Measurements from ENCODE around the gene POLG.

Gene POLG

DNA sequence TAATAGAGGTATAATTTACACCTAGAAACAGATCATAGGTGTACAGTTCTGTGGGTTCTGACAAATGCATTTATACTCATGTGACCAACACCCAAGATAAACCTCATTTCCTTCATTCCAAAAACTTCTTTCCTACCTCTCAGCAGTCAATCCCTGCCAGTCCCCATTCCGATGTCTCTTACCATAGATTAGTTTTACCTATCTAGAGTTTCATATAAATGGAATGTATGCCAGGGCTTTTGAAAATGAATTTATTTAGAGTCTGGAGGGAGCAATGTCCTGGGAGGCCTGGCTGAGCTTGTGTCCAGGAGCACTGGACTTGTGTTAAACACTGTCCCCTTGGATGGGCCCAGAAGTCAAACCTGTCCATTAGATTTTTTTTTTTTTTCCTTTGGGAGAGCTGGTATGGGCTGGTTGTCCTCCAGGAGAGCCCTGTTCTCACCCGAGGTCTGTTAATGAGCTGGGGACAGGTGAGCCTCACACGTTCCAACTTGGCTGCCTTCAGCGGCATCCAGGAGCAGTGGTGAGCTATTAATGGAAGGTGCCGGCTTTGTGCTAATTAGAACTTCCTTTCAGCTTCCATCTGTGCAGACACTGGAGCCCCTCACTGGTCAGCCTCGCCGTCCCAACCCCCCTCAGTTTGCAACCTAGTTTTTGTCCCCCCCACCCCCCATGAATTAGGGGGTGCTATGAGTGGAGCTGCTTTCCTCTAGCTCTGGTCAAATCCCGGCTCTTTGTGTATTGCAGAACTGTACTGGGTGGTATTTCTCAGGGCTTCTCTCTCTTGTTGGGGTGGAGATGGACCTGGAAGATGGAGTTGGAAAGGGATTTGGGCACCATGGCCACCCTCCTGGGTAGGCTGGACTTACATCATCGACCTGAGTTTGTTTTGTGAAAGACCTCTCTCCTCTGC, 40.7 kb upstream of the POLG start:
- no peaks in the 10 kb centered on the region for H4K20me1 ChIP-seq (ENCODE audit: insufficient read depth)
- H3K9ac ChIP-seq, result no peak overlapping the region
- no peak overlapping the region for H3K4me2 ChIP-seq
- H3K4me3 ChIP-seq (IDR thresholded peaks at IDR 0.05; ENCODE audit: insufficient read depth, low read depth, low read length), result no peak overlapping the region
- H3K27me3 ChIP-seq (ENCODE audit: insufficient read depth, low read depth), result peaks cover 66% of the 10 kb centered on the region
- H3K79me2 ChIP-seq (ENCODE audit: insufficient read depth, low read depth), result no peaks in the 10 kb centered on the region
- H3K36me3 ChIP-seq (ENCODE audit: insufficient read depth), result no peaks in the 10 kb centered on the region
- TF ChIP-seq, protein P1, sequence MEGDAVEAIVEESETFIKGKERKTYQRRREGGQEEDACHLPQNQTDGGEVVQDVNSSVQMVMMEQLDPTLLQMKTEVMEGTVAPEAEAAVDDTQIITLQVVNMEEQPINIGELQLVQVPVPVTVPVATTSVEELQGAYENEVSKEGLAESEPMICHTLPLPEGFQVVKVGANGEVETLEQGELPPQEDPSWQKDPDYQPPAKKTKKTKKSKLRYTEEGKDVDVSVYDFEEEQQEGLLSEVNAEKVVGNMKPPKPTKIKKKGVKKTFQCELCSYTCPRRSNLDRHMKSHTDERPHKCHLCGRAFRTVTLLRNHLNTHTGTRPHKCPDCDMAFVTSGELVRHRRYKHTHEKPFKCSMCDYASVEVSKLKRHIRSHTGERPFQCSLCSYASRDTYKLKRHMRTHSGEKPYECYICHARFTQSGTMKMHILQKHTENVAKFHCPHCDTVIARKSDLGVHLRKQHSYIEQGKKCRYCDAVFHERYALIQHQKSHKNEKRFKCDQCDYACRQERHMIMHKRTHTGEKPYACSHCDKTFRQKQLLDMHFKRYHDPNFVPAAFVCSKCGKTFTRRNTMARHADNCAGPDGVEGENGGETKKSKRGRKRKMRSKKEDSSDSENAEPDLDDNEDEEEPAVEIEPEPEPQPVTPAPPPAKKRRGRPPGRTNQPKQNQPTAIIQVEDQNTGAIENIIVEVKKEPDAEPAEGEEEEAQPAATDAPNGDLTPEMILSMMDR (conservative IDR thresholded peaks at IDR 0.05; ENCODE audit: low read depth, low read length), result no peak
- H3K27ac ChIP-seq, result no peak overlapping the region
- H2AFZ ChIP-seq (ENCODE audit: low read depth), result no peak overlapping the region
- no peaks in the 10 kb centered on the region for H3K4me1 ChIP-seq (ENCODE audit: low read depth, poor library complexity, severe bottlenecking)

DNA sequence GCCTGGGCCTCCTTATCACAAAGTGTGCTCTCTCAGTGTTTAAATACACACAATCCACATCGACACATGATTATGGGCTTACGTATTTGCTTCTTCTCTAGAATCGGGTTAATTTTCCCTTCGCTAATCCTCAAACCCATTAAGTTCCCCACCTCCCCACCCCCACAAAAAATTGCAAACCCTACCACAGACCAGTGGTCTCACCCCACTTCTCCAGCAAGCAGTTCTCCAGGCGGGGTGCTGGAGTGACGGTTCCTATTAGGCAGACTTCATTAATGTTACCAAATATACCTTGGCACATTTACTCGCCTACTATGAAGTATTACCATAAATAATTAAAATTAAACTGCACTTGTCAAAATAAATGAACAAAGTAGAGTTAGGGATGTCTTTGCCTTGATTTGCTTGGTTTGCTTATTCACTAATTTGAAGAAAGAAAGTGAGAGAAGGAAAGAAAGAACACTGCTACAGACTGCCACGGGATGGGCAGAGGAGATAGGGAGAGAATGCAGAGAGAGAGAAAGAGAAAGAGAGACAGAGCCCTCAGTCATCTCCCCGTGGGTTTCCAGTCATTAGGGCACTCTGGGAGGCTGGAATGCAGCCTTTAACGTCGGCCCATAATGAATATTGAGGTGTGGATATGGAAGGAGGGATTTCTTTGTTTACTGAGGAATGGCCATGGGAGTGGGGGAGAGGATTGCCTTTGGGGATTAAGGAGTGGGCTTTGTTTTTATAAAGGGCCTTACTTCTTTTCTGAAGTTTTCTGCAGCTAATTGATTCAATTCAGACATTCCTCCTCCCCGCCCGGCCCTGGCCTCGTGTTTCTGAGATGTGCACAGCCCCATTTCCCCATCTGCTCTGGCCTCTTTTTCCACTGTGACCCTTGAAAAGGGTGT, 39.7 kb upstream of the POLG start:
- no peak overlapping the region for H2AFZ ChIP-seq (ENCODE audit: low read depth)
- no peak overlapping the region for H3K4me2 ChIP-seq
- H4K20me1 ChIP-seq (ENCODE audit: insufficient read depth), result no peaks in the 10 kb centered on the region
- H3K4me1 ChIP-seq (ENCODE audit: low read depth, poor library complexity, severe bottlenecking), result no peaks in the 10 kb centered on the region
- H3K4me3 ChIP-seq (IDR thresholded peaks at IDR 0.05; ENCODE audit: insufficient read depth, low read depth, low read length), result no peak overlapping the region
- no peaks in the 10 kb centered on the region for H3K79me2 ChIP-seq (ENCODE audit: insufficient read depth, low read depth)
- peaks cover 71% of the 10 kb centered on the region for H3K27me3 ChIP-seq (ENCODE audit: insufficient read depth, low read depth)
- H3K9ac ChIP-seq, result no peak overlapping the region
- TF ChIP-seq, protein P1 (conservative IDR thresholded peaks at IDR 0.05; ENCODE audit: low read depth, low read length), result no peak
- H3K27ac ChIP-seq, result no peak overlapping the region
- no peaks in the 10 kb centered on the region for H3K36me3 ChIP-seq (ENCODE audit: insufficient read depth)

DNA sequence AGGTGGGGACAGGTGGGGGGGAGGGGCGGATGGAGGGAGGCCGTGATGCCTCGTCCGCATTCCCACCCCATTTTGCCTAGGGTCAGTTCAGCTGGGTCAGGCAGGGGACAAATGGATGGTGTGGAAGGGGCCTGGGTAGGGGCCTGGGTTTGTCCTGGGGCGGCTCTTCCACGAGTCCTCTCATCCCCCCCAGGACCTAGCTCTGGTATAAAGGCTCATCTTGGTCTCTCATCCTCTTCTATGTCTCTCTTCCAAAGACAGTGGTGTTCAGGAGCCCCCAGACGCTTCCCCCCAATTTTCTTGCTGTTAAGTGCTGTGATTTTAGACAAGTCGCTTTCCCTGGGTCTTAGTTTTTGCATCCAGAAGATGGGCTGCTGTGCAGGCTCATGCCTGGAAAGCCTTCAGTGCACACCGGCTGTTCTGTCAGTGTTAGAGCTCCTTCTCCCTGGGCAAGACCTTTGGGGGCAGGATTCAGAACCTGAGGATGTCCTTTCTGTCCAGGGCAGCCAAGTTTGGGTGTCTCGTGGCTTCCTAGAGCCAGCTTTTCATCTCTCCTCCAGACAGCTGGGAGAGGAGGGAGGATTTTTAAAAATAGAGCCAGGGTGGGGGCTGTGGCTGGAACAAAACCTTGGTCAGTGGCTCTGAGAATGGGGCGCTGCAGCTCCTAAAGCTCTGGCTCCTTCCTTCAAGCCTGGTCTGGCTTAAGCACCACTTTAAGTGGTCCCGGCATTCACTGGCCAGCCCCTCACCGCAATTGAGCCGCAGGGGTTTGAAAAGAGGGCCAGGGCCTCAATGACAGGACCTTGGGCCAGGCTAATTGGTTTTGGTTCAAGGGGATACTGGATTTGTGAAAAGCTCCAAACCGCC, 37.7 kb upstream of the POLG start:
- H3K4me1 ChIP-seq (ENCODE audit: low read depth, poor library complexity, severe bottlenecking), result no peaks in the 10 kb centered on the region
- H3K79me2 ChIP-seq (ENCODE audit: insufficient read depth, low read depth), result no peaks in the 10 kb centered on the region
- no peaks in the 10 kb centered on the region for H4K20me1 ChIP-seq (ENCODE audit: insufficient read depth)
- H3K9ac ChIP-seq, result no peak overlapping the region
- H3K36me3 ChIP-seq (ENCODE audit: insufficient read depth), result no peaks in the 10 kb centered on the region
- no peak overlapping the region for H3K27ac ChIP-seq
- no peak overlapping the region for H2AFZ ChIP-seq (ENCODE audit: low read depth)
- TF ChIP-seq, protein P1 (conservative IDR thresholded peaks at IDR 0.05; ENCODE audit: low read depth, low read length), result no peak
- no peak overlapping the region for H3K4me3 ChIP-seq (IDR thresholded peaks at IDR 0.05; ENCODE audit: insufficient read depth, low read depth, low read length)
- H3K4me2 ChIP-seq, result no peak overlapping the region
- peaks cover 81% of the 10 kb centered on the region for H3K27me3 ChIP-seq (ENCODE audit: insufficient read depth, low read depth)
